GM21528 (cell line): ENCODE data around the gene RB1.
"Not testable (repeated sequence)": the region's sequence is repeated elsewhere in the genome, so short reads cannot be mapped to it uniquely, and the experiment has no call there.

ENCODE experiments used
- ATAC-seq: cut with Tn5 transposase; IDR thresholded peaks from one replicate; pipeline ENCODE4 v1.9.1; 2021; ENCODE audit warnings: mild to moderate bottlenecking, moderate library complexity; ENCODE audit not compliant: unreplicated experiment, low FRiP score

The RB1 gene

DNA sequence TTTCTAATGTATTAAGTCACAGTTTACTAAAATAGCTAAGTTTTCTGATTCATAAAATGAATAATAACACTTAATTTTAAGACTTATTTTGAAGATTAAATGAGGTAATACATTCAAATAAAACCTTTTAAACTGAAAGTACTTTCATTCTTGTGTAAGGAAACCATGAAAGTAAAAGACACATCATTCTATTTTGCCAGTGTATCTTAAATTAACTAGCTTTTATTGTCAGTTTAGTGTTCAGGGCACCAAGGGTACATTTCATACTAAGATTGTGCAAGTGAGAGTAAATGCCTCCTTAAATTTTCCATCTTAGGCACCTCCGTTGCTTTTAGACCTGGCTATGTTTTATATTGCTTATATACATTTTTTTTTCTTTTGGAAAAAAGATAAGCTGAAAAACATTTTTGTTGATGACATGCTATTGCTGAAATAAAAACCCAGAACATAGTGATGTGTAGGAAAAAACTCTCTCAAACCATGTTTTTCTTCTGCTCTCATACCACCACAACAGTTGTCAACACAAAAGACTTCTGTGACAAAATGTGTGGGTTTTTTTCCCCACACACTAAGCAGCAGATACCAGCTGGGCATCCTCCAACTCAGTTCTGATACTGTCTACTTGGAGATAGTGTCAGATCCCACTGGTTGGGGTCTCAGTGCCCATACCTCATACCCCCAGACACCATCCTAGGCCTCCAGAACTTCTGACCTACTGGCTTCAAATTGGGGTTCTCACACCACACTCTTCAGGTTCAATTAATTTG is 140.1 kb downstream of the RB1 start:
- no peak for ATAC-seq

DNA sequence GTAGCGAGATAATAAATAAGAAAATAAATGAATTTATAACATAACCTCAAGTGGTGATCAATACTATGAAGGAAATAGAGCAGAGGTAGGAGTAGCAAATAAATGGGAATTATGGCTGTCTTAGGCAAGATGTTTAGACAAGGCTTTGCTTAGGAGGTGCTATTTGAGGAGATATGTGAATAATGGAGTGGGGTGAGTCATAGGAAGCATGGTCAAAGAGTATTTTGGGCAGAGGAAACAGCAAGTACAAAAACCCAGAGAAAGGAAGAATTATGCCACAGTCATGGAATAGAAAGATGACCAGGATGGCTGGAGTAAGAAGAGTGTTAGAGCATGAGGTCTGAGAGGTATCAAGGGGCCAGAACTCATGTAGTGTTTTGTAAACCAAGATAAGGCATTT is 142.9 kb downstream of the RB1 start:
- no peak for ATAC-seq

DNA sequence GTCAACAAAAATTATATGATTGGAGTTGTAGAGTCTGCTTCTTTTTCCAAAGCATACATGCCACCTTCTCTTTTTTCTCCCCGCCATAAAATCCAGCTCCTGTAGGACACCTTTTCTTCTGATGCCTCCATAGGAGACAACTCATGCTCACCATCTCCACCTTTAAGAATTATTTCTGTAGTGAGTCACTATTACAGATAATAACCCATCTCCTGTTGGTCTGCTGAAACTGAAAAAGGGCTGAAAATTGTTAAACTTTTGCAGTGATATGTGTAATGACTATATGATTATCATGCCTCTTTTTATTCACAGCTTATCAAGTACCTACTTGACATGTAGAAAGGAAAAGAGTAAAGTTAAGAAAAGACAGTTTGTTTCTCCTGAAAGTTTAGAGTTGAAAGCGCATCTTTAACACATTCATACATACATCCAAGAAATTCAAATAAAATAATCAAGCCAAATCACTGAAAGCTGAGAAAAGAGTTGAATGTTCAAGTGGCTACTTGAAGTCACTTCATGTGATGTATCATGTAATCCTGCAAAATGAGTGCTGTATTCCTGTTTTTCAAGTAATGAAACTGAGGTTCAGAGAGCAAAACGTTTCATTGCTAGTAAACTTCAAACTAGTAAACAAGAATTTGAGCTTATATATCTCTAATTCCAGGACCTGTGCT is 144.9 kb downstream of the RB1 start:
- ATAC-seq: no peak

DNA sequence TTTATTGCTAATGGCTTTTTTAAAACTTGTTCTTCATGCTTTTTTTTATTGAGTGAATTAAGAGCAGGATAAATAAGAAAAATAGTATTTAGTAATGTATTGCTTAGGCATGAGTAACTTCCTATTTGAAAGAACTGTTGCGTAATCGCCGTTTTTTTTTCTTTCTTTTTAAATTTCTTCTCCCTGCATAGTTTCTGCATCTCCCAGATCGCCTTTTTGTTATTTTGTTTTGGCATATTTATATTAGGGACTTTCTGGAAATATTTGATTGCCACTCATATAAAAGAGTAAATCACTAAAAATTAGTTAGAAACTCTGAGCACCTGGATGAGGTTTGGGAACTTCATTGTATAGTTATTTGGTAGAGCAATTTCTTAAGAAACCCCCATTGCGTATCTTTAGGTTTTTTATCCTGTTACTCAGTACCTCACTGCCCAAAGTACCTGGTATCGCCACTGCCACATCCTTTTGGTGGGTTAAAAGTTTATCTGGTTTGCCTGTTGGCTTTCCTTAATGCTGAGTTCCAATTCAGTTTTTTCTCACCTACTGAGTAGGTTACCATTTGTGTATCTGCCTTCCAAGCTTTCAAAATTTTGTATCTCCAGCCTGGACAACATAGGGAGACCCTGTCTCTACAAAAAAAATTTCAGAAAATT is 145.5 kb downstream of the RB1 start:
- ATAC-seq: no peak

DNA sequence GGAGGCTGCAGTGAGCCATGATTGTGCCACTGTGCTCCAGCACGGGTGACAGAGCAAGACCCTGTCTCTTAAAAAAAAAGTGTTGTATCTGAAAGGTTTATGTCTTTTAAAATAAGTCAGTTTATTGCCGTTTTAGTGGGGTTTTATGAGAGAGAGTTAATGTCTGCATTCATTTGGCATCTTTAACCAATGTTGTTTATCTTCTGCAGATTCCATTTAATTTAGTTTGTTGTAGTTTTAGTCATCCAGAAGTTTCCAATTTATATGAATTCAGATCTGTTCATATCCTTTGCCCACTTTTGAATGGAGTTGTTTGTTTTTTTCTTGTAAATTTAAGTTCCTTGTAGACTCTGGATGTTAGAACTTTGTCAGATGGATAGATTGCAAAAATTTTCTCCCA is 146.1 kb downstream of the RB1 start:
- ATAC-seq: no peak

DNA sequence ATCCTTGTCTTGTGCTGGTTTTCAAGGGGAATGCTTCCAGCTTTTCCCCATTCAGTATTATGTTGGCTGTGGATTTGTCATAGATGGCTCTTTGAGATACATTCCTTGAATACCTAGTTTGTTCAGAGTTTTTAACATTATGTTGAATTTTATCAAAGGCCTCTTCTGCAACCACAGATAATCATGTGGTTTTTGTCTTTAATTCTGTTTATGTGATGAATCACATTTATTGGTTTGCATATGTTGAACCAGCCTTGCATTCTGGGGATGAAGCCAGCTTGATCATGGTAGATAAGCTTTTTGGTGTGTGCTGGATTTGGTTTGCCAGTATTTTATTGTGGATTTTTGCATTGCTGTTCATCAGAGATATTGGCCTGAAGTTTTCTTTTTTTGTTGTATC is 147.6 kb downstream of the RB1 start:
- not testable (repeated sequence) for ATAC-seq

DNA sequence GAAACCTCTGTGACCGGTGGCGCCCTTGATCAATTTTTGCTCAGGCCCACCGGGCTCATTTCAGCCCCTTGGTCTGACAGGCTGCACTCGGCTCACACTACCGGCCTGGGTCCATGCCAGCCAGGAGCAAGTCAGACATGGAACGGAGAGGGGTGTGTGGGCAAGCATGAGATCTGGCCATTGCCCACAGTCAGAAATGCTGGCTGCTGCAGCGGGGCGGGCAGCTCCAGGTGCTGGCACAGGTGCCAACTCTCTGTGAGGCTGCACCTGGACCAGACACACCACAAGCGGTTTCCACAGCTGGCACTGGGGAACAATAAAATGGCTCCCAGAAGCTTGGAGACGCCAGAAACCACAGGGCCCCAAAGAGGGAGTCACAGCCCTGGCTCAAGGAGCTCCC is 153.0 kb downstream of the RB1 start:
- ATAC-seq: no peak

DNA sequence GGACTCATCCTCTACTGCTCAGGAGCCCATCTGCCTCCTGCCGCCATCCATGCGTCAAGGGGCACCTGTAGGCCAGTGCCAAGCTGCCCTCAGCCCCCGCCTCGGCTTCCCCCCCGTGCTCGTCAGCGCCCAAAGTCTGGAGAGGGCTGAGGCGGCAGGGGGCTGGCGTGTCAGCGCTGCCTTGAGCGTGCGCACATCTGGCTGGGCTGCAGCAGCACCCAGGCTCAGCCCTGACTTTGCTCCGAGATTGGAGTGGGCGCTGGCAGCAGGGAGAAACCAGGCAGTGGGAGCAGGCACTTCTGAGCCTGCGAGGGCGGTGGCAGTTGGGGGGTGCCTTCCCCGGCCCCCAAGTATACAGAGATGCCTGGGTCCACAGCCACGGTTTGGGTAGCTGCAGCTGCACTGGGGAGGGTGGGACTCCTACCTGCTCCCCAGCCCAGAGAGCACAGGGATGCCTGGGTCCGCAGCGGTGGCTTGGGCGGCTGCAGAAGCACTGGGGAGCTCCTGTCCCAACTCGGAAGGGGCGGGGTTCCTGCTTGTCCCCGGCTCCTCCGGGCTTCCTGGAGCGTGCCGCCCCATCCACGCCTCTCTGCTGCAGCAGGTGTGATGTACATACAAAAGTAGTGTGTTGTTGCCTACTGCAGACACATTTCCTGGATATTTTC is 154.2 kb downstream of the RB1 start:
- ATAC-seq: no peak

DNA sequence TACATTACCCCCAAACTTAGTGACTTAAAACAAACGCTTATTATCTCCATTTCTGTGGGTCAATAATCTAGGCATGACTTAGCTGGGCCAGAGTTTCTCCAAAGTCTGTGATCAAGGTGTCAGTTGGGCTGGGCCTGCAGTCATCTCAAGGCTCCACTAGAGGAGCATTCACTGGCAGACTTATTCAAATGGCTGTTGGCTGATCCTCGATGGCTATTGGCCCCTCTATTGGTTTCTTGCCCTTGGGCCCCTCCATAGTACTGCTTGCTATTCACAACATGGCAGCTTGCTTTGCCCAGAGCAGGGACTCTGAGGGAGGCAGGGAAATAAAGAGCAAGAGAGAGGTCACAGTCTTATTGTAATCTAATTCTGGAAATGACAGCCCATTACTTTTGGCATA is 171.7 kb downstream of the RB1 start:
- ATAC-seq: no peak

DNA sequence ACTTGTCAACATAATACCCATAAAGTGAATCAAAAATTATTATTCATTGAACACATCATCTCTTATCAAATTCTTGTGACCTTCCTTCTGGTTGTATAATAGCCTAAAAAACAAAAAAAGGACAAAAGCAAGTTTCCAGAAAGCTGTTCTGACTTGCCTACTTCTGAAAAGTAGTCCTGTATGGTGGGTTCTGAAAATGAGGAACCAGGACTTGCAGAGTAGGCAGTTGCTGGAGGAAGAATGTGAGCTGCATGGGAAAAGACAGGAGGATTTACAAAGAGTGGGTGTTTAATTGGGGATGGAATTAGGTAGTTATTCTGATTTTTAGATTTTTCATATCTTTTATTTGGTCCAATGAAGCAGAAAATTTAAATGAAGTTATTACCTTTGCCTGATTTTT is 172.7 kb downstream of the RB1 start:
- no peak for ATAC-seq

DNA sequence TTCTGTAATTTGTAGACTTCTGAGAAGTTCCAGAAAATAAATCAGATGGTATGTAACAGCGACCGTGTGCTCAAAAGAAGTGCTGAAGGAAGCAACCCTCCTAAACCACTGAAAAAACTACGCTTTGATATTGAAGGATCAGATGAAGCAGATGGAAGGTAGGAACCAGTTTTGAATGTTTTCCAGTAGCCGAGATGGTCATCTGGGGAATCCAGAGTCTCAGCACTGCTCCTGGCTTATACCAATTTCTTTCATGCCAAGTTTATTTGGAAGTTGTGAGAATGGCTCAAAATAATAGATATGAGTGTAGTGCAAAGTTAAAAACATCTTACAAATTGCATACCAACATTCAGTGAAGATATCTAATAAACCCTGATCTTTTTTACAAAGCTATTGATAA is 173.1 kb downstream of the RB1 start:
- ATAC-seq: no peak

DNA sequence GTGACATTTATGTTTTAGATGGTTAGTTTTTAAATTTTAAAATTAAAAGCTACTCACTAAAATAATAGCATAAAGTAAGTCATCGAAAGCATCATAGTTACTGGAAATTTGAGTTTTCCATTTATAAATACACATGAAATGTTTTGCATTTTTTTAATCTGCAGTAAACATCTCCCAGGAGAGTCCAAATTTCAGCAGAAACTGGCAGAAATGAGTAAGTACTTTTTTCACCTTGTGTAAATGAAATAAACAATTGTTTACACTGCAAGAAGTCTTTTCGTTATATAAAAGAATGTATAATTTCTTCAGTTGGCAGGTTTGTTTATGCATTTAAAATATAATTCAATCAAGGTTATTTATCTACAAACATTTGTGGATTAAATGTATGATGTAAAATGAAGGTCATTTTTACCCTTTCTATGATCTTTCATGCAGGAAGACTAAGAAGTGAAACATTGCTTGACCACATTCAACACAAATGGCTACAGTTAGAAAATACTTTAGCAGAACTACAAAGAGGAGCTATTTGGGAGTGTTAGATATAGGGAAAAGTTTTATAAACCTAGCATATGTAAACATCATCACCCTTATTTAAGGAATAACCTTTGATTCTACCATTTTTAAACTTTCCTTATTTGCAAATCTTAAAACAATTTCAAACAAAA is 173.8 kb downstream of the RB1 start:
- ATAC-seq: no peak

DNA sequence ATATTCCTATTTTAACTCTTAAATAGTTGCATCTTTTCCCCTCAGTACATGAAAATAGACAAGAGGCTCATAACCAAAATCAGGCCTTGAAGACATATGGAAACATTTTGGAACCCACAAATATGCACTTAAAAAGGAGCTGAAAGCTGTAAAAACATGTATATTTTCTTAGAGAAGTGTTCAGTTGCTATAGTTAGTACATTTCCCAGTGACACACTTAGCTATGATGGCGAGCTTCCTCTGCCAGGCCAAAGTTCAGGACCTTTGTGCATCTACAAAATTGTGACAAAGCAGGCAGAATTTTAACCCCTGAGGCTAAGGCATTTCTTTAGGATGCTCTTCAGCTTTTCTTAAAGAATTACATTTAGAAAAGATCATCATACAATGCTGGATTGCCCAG is 174.8 kb downstream of the RB1 start:
- ATAC-seq: no peak

DNA sequence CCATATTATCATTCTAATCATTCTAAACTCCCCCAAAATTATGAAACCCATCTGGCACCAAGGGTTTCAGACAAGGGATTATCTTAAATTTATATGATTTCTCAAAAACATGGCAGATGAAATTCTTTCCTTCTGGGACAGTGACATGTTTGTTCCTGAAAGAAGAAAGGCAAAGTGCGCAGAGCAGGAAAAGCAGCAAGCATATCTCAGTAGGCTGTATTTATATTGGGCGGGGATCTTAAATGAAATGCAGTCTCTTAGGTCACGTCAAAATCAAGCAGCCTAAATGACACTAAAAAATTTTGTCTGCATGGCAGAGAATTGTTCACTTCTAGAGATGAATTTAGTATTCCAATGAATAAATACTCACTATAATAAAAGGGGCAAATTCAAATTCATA is 180.0 kb downstream of the RB1 start:
- no peak for ATAC-seq

DNA sequence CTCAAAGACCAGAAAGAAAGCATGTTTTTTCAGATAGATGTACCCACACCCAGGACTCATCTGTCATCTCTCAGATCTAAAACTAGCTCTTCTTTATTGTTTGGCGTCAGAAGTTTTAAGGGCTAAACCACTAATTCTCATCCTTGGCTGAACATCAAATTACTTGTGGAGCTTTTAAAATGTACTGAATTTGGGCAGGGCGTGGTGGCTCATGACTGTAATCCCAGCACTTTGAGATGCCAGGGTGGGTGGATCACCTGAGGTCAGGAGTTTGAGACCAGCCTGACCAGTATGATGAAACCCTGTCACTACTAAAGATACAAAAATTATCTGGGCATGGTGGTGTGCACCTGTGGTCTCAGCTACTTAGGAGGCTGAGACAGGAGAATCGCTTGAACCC is 181.9 kb downstream of the RB1 start:
- ATAC-seq: no peak

DNA sequence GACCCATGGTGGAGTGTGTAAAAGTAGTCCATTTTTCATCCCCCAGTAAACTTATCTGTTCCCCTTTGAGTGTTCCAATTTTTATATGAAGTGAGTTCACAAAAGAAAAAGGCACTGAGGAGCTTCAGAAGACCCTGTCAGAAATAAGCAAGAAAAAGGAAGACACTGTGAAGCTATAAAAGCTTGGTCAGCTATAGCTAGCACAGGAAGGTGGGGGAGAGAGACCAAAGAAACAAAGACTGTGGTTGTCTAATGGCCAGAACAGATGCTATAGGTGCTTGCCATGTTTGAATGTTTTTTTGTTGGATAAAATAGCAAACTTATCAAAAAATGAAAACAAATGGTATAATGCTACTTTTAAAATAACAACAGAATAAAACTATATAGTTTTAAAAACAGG is 182.8 kb downstream of the RB1 start:
- ATAC-seq: no peak

DNA sequence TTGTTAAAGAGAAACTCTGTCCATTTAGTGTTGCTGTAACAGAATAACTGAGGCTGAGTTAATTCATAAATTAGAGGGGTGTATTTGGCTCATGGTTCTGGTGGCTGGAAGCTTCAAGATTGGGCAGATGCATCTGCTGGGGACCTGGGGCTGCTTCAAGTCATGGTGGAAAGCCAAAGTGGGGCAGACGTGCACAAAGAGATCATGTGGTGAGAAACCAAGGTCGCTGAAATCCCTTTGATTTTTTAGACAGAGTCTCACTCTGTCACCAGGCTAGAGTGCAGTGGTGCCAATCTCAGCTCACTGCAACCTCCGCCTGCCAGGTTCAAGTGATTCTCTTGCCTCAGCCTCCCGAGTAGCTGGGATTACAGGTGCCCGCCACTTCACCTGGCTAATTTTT is 183.3 kb downstream of the RB1 start:
- no peak for ATAC-seq

DNA sequence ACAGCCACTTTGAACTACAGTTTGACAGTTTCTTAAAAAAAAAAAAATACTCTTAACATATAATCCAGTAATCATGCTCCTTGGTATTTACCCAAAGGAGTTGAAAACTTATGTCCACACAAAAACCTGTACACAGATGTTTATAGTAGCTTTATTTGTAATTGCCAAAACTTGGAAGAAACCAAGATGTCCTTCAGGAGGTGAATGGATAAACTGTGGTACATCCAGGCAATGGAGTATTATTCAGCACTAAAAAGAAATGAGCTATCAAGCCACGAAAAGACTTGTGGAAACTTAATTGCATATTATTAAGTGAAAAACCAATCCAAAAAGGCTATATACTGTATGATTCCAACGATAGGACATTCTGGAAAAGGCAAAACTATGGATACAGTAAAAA is 184.4 kb downstream of the RB1 start:
- ATAC-seq: no peak

DNA sequence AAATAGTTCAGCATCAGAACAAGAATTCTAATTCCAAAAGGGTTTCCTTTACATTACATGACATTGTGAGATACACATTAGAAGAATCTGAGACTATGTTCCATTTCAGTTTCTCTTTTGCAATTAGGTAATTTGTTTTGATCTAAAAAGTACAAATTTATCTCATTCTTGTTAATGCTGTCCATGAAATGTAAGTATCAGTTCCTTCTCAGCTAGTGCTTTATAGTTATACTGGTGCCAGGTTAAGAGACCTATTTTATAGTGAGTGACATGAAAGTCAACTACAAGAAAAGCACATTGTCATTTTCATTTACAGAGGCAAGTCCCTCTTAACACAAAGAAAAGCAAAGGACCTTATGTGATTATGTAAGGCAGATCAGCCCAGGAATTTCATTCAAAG is 185.4 kb downstream of the RB1 start:
- no peak for ATAC-seq

DNA sequence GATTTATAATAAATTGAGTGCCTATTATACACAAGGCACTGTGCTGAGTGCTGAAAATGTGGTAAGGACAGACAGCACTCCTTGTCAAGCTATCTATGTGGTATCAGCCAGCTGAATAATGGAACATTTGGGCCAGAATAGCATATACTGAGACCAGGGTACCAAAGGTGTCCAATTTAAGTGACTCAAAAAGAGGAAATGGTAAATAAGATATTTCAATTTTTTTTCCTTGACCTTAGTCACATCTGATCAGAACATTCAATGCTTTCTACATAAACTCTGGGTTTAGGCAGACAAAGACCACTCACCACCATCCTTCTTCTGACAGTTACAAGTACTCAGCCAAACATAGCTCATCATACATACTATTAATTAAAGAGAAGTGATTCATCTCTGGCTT is 186.1 kb downstream of the RB1 start:
- ATAC-seq: no peak

DNA sequence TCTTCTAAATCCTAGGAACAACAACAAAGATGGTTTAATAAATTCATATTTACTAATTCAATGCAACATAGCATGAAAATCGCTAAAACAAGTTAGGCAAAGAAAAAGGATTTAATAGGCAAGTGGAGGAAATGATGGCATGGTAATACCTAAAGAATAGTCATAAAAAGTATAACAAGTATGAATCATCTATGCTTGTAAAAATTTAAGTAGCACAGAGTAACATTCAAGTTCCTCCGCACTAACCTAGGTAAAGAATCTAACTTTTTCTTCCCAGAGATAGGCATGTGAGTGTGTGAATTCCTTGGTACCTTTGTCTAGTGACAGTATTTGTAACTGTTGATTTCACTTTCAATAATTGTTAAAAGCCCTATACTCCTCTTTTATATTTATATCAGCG is 186.7 kb downstream of the RB1 start:
- no peak for ATAC-seq
